GM23338 (cell line): Measurements from ENCODE around the gene CNOT6. TPM values are rescaled to one million over a fixed set of nuclear protein-coding genes. Genes with fewer than 3 reads are reported as not detected.

Experiments
- ATAC-seq: fragments of 200-7000 bp; cut with Tn5 transposase; 3 replicates; pipeline ENCODE4 v1.9.1; 2020
- DNase-seq: peaks from one replicate; pipeline ENCODE4 v3.0.0-alpha.2; 2015; ENCODE audit warnings: low spot score
- H2AFZ ChIP-seq: fragments of 200-600 bp; sonication (generic); 2 replicates; pipeline ENCODE4 v1.8.0; 2016; ENCODE audit warnings: antibody characterized with exemption, mild to moderate bottlenecking, moderate library complexity
- H3F3A ChIP-seq: fragments of 200-600 bp; sonication (generic); replicated peaks from 2 replicates; pipeline ENCODE4 v1.8.0; 2017; ENCODE audit warnings: antibody characterized with exemption, mixed run types, low read depth
- H3K27ac ChIP-seq: fragments of 200-600 bp; sonication (generic); 2 replicates; pipeline ENCODE4 v1.6.1; 2016; ENCODE audit warnings: low read depth
- H3K27me3 ChIP-seq: fragments of 200-600 bp; sonication (generic); 2 replicates; pipeline ENCODE4 v1.8.0; 2016; ENCODE audit warnings: mild to moderate bottlenecking, mixed run types, moderate library complexity; ENCODE audit not compliant: insufficient read depth
- H3K36me3 ChIP-seq: fragments of 200-600 bp; sonication (generic); 2 replicates; pipeline ENCODE4 v1.8.0; 2016; ENCODE audit warnings: mild to moderate bottlenecking; ENCODE audit not compliant: insufficient read depth
- H3K4me1 ChIP-seq: fragments of 200-600 bp; sonication (generic); 2 replicates; pipeline ENCODE4 v1.8.0; 2016; ENCODE audit warnings: mild to moderate bottlenecking, moderate library complexity; ENCODE audit not compliant: insufficient read depth
- H3K4me2 ChIP-seq: fragments of 200-600 bp; sonication (generic); 2 replicates; pipeline ENCODE4 v1.7.1; 2017; ENCODE audit warnings: mixed run types
- H3K4me3 ChIP-seq: fragments of 200-600 bp; sonication (generic); 2 replicates; pipeline ENCODE4 v1.6.1; 2016; ENCODE audit warnings: mixed run types
- H3K79me2 ChIP-seq: fragments of 200-600 bp; sonication (generic); replicated peaks from 2 replicates; pipeline ENCODE4 v1.8.0; 2017; ENCODE audit warnings: mild to moderate bottlenecking; ENCODE audit not compliant: insufficient read depth
- H3K9me2 ChIP-seq: fragments of 200-600 bp; sonication (generic); 2 replicates; pipeline ENCODE4 v1.8.0; 2017; ENCODE audit not compliant: insufficient read depth
- H4K20me1 ChIP-seq: fragments of 200-600 bp; sonication (generic); replicated peaks from 2 replicates; pipeline ENCODE4 v1.8.0; 2017; ENCODE audit warnings: mild to moderate bottlenecking; ENCODE audit not compliant: insufficient read depth
- H3K27ac Mint-ChIP-seq: 2 replicates; pipeline ENCODE4 v1.8.0; 2020; ENCODE audit warnings: inconsistent platforms, mild to moderate bottlenecking, moderate library complexity, mixed read lengths
- H3K27me3 Mint-ChIP-seq: 3 replicates; pipeline ENCODE4 v1.8.0; 2022; ENCODE audit warnings: low read depth, mild to moderate bottlenecking, moderate library complexity, mixed read lengths, inconsistent platforms; ENCODE audit not compliant: insufficient read depth, poor library complexity
- H3K36me3 Mint-ChIP-seq: 3 replicates; pipeline ENCODE4 v1.8.0; 2021; ENCODE audit warnings: low read depth, mild to moderate bottlenecking, inconsistent platforms, moderate library complexity, mixed read lengths
- H3K4me1 Mint-ChIP-seq: 3 replicates; pipeline ENCODE4 v1.8.0; 2020; ENCODE audit warnings: mild to moderate bottlenecking, inconsistent platforms, mixed read lengths
- H3K4me3 Mint-ChIP-seq: 3 replicates; pipeline ENCODE4 v1.8.0; 2021; ENCODE audit warnings: moderate library complexity, mild to moderate bottlenecking, inconsistent platforms, mixed read lengths
- H3K9me3 Mint-ChIP-seq: 3 replicates; pipeline ENCODE4 v1.8.0; 2020; ENCODE audit warnings: moderate library complexity, mild to moderate bottlenecking, inconsistent platforms, mixed read lengths
- CTCF ChIP-seq, 2 experiments: fragments of 200-600 bp in 1 of 2; sonication (generic) in 1 of 2; conservative IDR thresholded peaks; 2 replicates each; pipeline versions ENCODE4 v1.5.1 to v1.6.1; 2016 to 2017; ENCODE audit warnings: antibody characterized with exemption in 2 of 2, low read depth in 2 of 2, mild to moderate bottlenecking in 2 of 2, moderate library complexity in 1 of 2
- EZH2 ChIP-seq: fragments of 200-600 bp; sonication (generic); IDR thresholded peaks from one replicate; pipeline ENCODE4 v1.8.0; 2017; ENCODE audit warnings: antibody characterized with exemption, mild to moderate bottlenecking, low read depth; ENCODE audit not compliant: unreplicated experiment
- EZH2phosphoT487 ChIP-seq: fragments of 200-600 bp; sonication (generic); IDR thresholded peaks from one replicate; pipeline ENCODE4 v1.8.1; 2018; ENCODE audit warnings: antibody characterized with exemption; ENCODE audit not compliant: unreplicated experiment
- JUNB ChIP-seq: IDR thresholded peaks from one replicate; pipeline ENCODE4 v1.6.1; 2016; ENCODE audit warnings: antibody characterized with exemption; ENCODE audit not compliant: unreplicated experiment
- NANOG ChIP-seq: IDR thresholded peaks from 2 replicates; pipeline ENCODE4 v1.6.1; 2016; ENCODE audit warnings: antibody characterized with exemption, borderline replicate concordance
- POLR2AphosphoS5 ChIP-seq: IDR thresholded peaks from 2 replicates; pipeline ENCODE4 v1.6.1; 2016; ENCODE audit warnings: antibody characterized with exemption, low read depth
- REST ChIP-seq: IDR thresholded peaks from one replicate; pipeline ENCODE4 v1.6.1; 2018; ENCODE audit warnings: antibody characterized with exemption; ENCODE audit not compliant: unreplicated experiment
- ZNF114 ChIP-seq: fragments of 250-450 bp; sonication (Bioruptor Pico); IDR thresholded peaks from 2 replicates; pipeline ENCODE4 v1.5.0; 2020; ENCODE audit warnings: mild to moderate bottlenecking, moderate library complexity
- ZNF331 ChIP-seq: fragments of 250-450 bp; sonication (Bioruptor Pico); IDR thresholded peaks from 2 replicates; pipeline ENCODE4 v1.5.0; 2020; ENCODE audit warnings: low read depth, mild to moderate bottlenecking, moderate library complexity
- ZNF462 ChIP-seq: fragments of 250-450 bp; sonication (Bioruptor Pico); IDR thresholded peaks from 2 replicates; pipeline ENCODE4 v1.5.0; 2020; ENCODE audit warnings: mild to moderate bottlenecking, moderate library complexity
- polyA plus RNA-seq: library from polyadenylated mRNA; unstranded; fragments of >200 nt; fragmentation: Nextera tagmentation; extraction: Ambion mirVana; gene quantifications from 2 replicates; pipeline ENCODE4 v1.2.1, GENCODE V29; 2016
- total RNA-seq: library from RNA; depleted of rRNA; stranded (reverse); fragments of >200 nt; shearing (Covaris generic); gene quantifications from 2 replicates; pipeline ENCODE4 v1.2.3, GENCODE V29; 2014

Gene CNOT6
- total and polyA plus RNA-seq, 2 experiments from 2014 or later, result 14.6 to 38.7 TPM

- H3K79me2 ChIP-seq, result no peaks in the 10 kb centered on the region
Measured at GRCh38 chr5:180598316-180598701, 104.1 kb downstream of the CNOT6 start.

More at GRCh38 chr5:180598316-180598701, 104.1 kb downstream of the CNOT6 start:
- no peak for DNase-seq
- Mint-ChIP-seq H3K4me1 (0 out of 3 replicates have a peak, but pooled peaks cover 2% of the 10 kb centered on the region), H3K27me3 (peaks cover 19% of the 10 kb centered on the region), H3K9me3 (no peaks in the 10 kb centered on the region), H3K36me3 (no peaks in the 10 kb centered on the region; the same call in 2 of the 3 replicates), H3K27ac (no peak overlapping the region), H3K4me3 (no peak overlapping the region)
- Histone ChIP-seq H3K9me2 (no peaks in the 10 kb centered on the region), H3K36me3 (no peaks in the 10 kb centered on the region), H3K4me1 (no peaks in the 10 kb centered on the region), H3K27me3 (peaks cover under 1% of the 10 kb centered on the region; the same call in 1 of the 2 replicates), H3K4me3 (no peak overlapping the region), H2AFZ (no peak overlapping the region), H3K4me2 (no peak overlapping the region), H3K27ac (no peak overlapping the region), H3F3A (no peaks in the 10 kb centered on the region), H4K20me1 (no peaks in the 10 kb centered on the region)
- ATAC-seq, result no peak
- no peak for TF ChIP-seq EZH2
- no peak for TF ChIP-seq ZNF114 (CRISPR knock-in tag)
- TF ChIP-seq NANOG, result no peak
- no peak for TF ChIP-seq POLR2AphosphoS5
- TF ChIP-seq EZH2phosphoT487, result no peak
- TF ChIP-seq ZNF331 (CRISPR knock-in tag), result no peak
- no peak for TF ChIP-seq JUNB
- TF ChIP-seq CTCF (conservative IDR thresholded peaks at IDR 0.05; ENCODE audit: low read depth in 2 of 2), result no peak
- no peak for TF ChIP-seq ZNF462 (CRISPR knock-in tag)
- TF ChIP-seq REST, result no peak
